Psoas muscle (tissue), 8 donors: ENCODE measurements around the gene ERO1A. TPM values are rescaled to one million over a fixed set of nuclear protein-coding genes. Genes with fewer than 3 reads are reported as not detected.

Experiments
- ATAC-seq, 4 donors: fragments of 200-7000 bp; cut with Tn5 transposase; one replicate each; pipeline ENCODE4 v1.9.1; 2020; ENCODE audit warnings: moderate library complexity in 3 of 4, mild to moderate bottlenecking in 2 of 4
- DNase-seq, 2 donors: peaks; one replicate each; pipeline ENCODE4 v3.0.0-alpha.2; 2020
- H3K27ac ChIP-seq: fragments of 200-600 bp; one replicate; pipeline ENCODE4 v1.8.0; 2022
- H3K27me3 ChIP-seq, 3 donors: fragments of 200-600 bp in 1 of 3; one replicate each; pipeline versions ENCODE4 v1.6.1 to v1.8.0; 2013 to 2022; ENCODE audit warnings: low read length in 2 of 3, mild to moderate bottlenecking in 2 of 3, moderate library complexity in 1 of 3; ENCODE audit not compliant: insufficient read depth in 3 of 3
- H3K36me3 ChIP-seq, 2 donors: fragments of 200-600 bp in 1 of 2; one replicate each; pipeline versions ENCODE4 v1.6.1 to v1.8.0; 2013 to 2022; ENCODE audit warnings: low read depth in 1 of 2, mild to moderate bottlenecking in 1 of 2, moderate library complexity in 1 of 2; ENCODE audit not compliant: insufficient read depth in 1 of 2
- H3K4me1 ChIP-seq: fragments of 200-600 bp; one replicate; pipeline ENCODE4 v1.8.0; 2022
- H3K4me3 ChIP-seq: fragments of 200-600 bp; one replicate; pipeline ENCODE4 v1.8.0; 2022; ENCODE audit warnings: mild to moderate bottlenecking
- H3K9me3 ChIP-seq: fragments of 200-600 bp; one replicate; pipeline ENCODE4 v1.8.0; 2022
- CTCF ChIP-seq: fragments of 200-600 bp; IDR thresholded peaks from one replicate; pipeline ENCODE4 v1.8.0; 2022; ENCODE audit warnings: antibody characterized with exemption
- WGBS, 3 donors: extraction: QIAGEN DNeasy Blood & Tissue Kit; methylation state at CpG; one replicate each; pipeline versions ENCODE4 v1.1.6 to v1.1.7; 2013; 5-methylcytosine and 5-hydroxymethylcytosine counted together
- intact Hi-C, 2 donors: fragments of 100-400 bp; cut with DNase I; formaldehyde crosslinking; loops; one replicate each; pipeline versions ENCODE4 v1.11.0 to v1.14.2; 2022
- polyA plus RNA-seq, 3 donors: library from polyadenylated mRNA; stranded (reverse); fragments of 200-250 nt; gene quantifications; one replicate each; pipeline ENCODE4 v1.2.3, GENCODE V29; 2013
- total RNA-seq, 4 donors: library from RNA; stranded (reverse); fragmentation: NEBNext Ultra II Directional in 2 of 4; extraction: Animal tissue kit (Norgen Biotek cat#: 25700) in 2 of 4; gene quantifications; one replicate each; pipeline versions ENCODE4 v1.2.1 to v1.2.4, GENCODE V29; 2021 to 2023
- donor health status: healthy with polysubstance abuse.
- donor health status: DM: no; HTN: no; CAD: no; lungs with moderate emphysema.
- donor health status: Bipolar disorder and iron deficiency.
- donor health status: healthy.
- donor health status: DM: yes; HTN: yes; CAD: no.
- donor health status: DM: no; HTN: no; CAD: no.
- donor health status: DM: no; HTN: no; CAD: no.
- donor health status: DM: yes; HTN: yes; CAD: no.

The ERO1A gene
- total and polyA plus RNA-seq, 7 donors, result 6.9 to 22.3 (median 16.1) TPM

- Histone ChIP-seq H3K36me3 (no peaks in the 10 kb centered on the region), H3K4me1 (no peaks in the 10 kb centered on the region), H3K4me3 (no peak overlapping the region), H3K27ac (no peak overlapping the region), H3K9me3 (no peaks in the 10 kb centered on the region), H3K27me3 (no peaks in the 10 kb centered on the region)
- ATAC-seq (no peak), DNase-seq (no peak)
- TF ChIP-seq CTCF, result no peak
- 82 to 98% (median 97%) methylated on average over 3 of the region's 3 CpGs for WGBS, 3 donors
- intact Hi-C loops, result no loop called here
Measured at GRCh38 chr14:52618602-52619001, 76.8 kb downstream of the ERO1A start.

DNA sequence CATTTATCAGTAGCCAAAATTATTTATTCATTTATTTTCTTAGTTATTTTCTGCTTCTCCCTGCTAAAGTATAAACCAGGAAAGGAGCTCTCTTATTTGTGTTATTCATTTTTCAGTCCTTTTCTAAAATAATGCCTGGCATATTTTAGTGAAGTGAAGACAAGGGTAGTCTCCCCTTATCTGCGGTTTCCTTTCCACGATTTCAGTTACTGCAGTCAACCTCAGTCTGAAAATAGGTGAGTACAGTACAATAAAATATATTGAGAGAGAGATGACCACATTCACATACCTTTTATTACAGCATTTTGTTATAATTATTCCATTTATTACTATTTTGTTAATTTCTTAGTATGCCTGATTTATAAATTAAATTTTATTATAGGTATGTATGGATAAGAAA lies 85.2 kb downstream of the ERO1A start:
- intact Hi-C loops, result no loop called here
- DNase-seq (no peak), ATAC-seq (no peak)
- no peak for TF ChIP-seq CTCF
- Histone ChIP-seq H3K27me3 (no peaks in the 10 kb centered on the region), H3K4me3 (no peak overlapping the region), H3K36me3 (no peaks in the 10 kb centered on the region), H3K9me3 (peaks cover under 1% of the 10 kb centered on the region), H3K4me1 (no peaks in the 10 kb centered on the region), H3K27ac (no peak overlapping the region)
- whole genome bisulfite sequencing, 3 donors, result 96 to 98% (median 96%) methylated on average over 2 of the region's 2 CpGs

GRCh38 chr14:52609445-52610044 lies 85.8 kb downstream of the ERO1A start:
- intact Hi-C loops, result no loop called here
- no peak overlapping the region for H3K27ac ChIP-seq
- H3K4me1 ChIP-seq, result no peaks in the 10 kb centered on the region
- no peaks in the 10 kb centered on the region for H3K36me3 ChIP-seq
- WGBS, 3 donors, result 93 to 94% (median 93%) methylated on average over 5 of the region's 5 CpGs
- peaks cover 7% of the 10 kb centered on the region for H3K9me3 ChIP-seq
- DNase-seq, result no peak
- no peak overlapping the region for H3K4me3 ChIP-seq
- no peak for ATAC-seq
- no peak for TF ChIP-seq CTCF
- H3K27me3 ChIP-seq, result no peaks in the 10 kb centered on the region

DNA sequence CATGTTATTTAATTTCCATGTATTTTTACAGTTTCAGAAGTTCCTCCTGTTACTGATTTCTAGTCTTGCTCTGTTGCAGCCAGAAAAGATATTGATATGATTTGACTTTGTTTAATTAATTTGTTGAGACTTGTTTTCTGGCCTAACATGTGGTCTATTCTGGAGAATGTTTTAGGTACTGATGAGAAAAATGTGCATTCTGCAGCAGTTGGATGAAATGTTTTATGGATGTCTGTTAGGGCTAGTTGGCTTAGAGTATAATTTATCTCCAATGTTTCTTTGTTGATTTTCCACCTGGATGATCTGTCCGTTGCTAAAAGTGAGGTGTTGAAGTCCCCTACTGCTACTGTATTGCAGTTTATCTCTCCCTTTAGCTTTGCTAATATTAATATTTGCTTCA lies 88.3 kb downstream of the ERO1A start:
- no peak for TF ChIP-seq CTCF
- no peaks in the 10 kb centered on the region for H3K4me1 ChIP-seq
- intact Hi-C loops, result no loop called here
- DNase-seq (no peak), ATAC-seq (no peak)
- no peaks in the 10 kb centered on the region for H3K27me3 ChIP-seq
- H3K36me3 ChIP-seq, result no peaks in the 10 kb centered on the region
- WGBS, 3 donors, result 66 to 82% (median 74%) methylated on average over 1 of the region's 1 CpG
- no peak overlapping the region for H3K4me3 ChIP-seq
- H3K27ac ChIP-seq, result no peak overlapping the region
- H3K9me3 ChIP-seq, result peaks cover 7% of the 10 kb centered on the region

GRCh38 chr14:52602131-52602530 lies 93.2 kb downstream of the ERO1A start:
- intact Hi-C loops, result no loop called here
- no peaks in the 10 kb centered on the region for H3K27me3 ChIP-seq
- no peaks in the 10 kb centered on the region for H3K36me3 ChIP-seq
- DNase-seq (no peak), ATAC-seq (no peak)
- WGBS, 3 donors, result 83 to 92% (median 91%) methylated on average over 1 of the region's 1 CpG
- peaks cover 7% of the 10 kb centered on the region for H3K9me3 ChIP-seq
- H3K4me1 ChIP-seq, result no peaks in the 10 kb centered on the region
- H3K27ac ChIP-seq, result no peak overlapping the region
- no peak for TF ChIP-seq CTCF
- H3K4me3 ChIP-seq, result no peak overlapping the region
